HT-29 (cell line): ENCODE results near the gene MYH9. TPM values are rescaled to one million over a fixed set of nuclear protein-coding genes. Genes with fewer than 3 reads are reported as not detected.

ENCODE experiments used
- DNase-seq: peaks from one replicate; pipeline ENCODE4 v3.0.0-alpha.2; 2015; ENCODE audit warnings: low spot score
- total RNA-seq: library from RNA; depleted of rRNA; stranded (reverse); fragments of >200 nt; shearing (Covaris generic); gene quantifications from 2 replicates; pipeline ENCODE4 v1.2.3, GENCODE V29; 2014

Gene MYH9
- total RNA-seq, 1 experiment from 2014 or later = 259 TPM

DNA sequence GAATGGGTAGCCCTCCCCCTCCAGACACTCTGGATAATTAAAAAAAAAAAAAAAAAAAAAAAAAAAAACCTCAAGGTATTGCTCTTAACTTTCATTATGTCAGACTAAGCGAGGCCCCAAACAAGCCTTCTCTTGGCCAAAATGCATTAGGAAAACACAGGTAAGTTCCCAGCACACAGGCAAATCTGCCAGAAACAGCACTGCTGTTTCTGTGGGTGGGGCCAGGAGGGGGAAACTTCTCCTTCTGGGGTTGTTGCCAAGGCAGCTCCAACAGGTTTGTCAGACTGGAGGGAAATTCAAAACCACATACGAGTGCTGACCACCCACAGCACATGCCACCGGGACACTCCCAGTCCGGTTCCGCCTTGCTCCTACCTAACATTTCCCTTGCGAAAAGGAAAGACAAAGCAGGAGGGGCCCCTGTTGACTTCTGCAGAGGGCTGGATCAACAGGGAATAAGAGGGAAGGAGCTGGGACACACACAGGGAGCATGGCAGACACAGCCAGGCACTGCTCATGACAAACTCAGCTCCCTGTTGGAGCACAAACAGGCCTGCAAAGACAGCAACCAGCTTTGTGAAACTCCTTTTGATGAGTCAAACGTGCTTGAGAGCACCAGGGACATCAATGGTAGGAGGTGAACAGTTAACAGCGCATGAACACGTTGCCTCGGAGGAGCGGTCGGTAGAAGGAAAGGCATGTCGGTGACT is 55.0 kb downstream of the MYH9 start:
- DNase-seq = peak; percentile 76

DNA sequence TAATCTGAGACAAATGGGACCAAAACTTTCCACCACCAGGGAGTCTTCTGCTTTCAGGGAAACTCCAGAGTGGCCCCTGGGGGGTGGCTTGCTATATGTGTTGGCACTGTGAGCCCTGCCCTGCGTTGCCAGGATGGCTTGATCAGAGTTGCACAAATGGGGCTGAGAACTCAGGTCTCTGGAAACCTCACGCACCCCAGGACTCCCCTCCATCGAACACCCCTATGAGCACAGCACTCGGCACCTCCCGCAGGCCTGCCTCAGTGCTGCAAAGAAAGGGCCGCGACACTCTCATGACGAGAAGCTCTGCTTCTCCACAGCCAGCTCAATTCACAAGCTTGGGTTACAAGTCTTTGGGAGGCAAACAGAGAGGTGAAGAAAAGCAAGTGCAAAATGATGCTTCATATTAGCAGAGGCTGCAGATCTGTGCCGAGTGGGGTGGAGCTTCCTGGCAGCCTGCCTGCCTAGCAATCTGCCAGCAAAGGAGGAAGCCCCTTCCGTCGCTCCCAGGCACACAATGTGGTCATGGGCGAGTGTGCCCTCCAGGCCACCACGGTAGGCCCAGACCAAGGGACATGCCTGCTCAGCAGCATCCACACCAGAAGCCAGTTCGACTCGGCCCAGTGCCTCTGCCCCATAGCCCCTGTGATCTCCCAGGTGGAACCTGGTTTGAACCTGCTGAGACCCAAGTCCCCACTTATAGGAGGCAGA is 55.7 kb downstream of the MYH9 start:
- peak; percentile 62 for DNase-seq

DNA sequence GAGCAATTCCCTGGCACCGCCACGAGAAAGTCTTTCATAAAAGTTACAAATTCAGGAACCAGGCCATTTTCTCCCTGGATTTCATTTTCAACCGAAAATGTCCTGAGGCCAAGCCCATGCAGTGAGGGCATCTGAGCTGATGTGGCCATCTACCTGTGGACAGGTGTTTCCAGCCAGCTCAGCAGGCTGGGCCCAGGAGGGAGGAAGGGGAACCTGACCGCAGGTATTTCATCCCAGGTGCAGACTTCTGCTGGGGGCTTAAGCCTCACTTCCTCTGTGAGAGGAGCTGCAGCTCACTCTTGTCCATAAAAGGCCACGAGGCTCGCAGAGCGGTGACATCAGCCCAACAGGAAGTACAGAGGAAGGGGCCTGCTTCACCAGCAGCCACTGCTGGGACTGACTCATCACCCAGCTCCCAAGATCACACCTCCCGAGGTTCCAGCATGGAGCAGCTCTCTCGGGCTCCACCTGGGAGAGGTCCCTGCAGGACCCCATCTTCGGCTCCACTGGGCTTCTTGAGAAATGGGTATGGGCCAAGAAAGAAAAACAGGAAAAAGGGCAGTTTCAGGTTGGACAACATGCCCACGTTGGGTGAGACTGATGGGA is 56.4 kb downstream of the MYH9 start:
- DNase-seq = peak; percentile 90

- DNase-seq = no peak
These were observed 57.0 kb downstream of the MYH9 start for GRCh38 chr22:36330655-36331305.

DNA sequence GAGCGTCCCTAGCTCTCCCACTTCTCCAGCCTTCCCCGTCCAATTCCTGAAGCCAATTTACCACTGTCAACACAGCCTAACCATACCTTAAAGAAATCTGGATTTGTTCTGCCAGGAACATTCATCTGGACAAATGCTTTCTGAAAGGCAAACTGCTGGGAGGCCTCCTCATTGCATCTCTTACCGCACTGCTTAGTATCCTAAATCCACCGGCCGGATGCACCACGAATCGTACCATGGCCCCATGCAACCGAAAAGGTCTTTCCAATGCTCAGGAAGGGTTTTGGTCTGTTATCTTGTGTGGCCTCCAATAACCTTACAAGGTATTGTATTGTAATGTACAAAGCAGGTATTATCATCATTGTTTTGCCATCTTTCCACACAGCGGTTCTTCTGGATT is 57.6 kb downstream of the MYH9 start:
- DNase-seq = no peak

DNA sequence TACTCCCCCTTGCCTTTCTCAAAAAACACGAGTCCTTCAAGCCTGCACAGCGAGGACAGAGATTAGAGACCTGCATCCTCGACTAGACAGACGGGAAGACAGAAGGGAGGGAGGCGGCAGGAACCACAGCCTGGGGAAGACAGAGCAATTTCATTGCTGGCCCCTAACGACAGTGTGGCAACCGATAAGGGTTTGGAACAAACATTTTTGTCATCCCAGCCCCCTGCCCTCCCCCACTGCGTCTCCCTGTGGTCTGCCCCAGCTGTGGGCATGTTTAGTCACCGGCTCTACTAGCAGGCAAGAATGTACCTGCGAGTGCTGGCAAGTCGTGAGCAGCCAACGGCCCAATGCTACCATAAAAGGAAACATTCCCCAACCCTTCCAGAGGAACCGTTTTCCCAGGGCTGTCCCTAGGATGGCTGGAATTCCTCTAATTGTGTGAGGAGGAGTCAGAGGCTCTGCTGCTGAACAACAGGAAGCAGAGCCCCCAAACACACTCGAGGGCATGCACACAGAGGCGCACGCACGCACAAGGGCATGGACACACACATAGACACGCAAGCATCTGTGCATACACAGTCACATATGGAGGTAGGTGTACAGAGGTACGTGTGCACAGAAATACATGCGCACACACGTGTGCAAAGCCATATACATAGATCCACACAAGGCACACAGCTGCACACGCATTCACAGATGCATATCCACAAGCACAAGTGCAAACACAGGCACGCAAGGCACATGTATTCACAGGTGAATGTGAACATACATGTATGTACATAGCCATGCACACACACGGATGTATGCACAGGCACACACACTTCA is 58.3 kb downstream of the MYH9 start:
- peak; percentile 38 for DNase-seq

GRCh38 chr22:36328635-36329253 is 59.0 kb downstream of the MYH9 start:
- DNase-seq = no peak

DNA sequence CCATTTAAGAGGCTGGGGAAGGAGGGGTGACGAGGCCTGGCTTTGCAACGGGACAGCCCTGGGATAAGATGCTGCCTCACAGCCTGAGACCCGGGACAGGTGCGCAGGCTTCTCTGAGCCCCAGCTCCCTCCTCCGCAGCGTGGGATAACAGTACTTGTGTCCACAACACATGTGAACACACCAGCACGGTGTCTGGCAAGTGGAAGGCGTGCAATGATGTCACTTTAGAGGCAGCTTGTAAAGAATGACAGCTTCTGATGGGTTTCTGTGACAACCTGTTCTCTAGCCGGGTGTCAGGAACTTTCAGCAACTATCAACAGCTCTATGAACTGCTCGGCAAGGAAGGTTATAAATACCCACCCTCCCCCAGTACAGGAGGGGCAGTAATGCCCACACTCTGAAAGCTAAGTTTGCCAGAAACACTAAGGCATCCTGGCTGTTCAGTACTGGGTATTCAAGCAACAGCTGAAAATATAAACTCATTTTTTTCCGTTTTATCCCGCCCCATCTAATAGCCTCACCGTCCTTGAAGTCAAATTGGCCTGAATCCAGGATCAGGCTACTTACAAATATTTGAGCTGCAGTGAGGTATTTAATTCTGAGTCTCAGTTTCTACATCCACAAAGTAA is 59.7 kb downstream of the MYH9 start:
- no peak for DNase-seq

DNA sequence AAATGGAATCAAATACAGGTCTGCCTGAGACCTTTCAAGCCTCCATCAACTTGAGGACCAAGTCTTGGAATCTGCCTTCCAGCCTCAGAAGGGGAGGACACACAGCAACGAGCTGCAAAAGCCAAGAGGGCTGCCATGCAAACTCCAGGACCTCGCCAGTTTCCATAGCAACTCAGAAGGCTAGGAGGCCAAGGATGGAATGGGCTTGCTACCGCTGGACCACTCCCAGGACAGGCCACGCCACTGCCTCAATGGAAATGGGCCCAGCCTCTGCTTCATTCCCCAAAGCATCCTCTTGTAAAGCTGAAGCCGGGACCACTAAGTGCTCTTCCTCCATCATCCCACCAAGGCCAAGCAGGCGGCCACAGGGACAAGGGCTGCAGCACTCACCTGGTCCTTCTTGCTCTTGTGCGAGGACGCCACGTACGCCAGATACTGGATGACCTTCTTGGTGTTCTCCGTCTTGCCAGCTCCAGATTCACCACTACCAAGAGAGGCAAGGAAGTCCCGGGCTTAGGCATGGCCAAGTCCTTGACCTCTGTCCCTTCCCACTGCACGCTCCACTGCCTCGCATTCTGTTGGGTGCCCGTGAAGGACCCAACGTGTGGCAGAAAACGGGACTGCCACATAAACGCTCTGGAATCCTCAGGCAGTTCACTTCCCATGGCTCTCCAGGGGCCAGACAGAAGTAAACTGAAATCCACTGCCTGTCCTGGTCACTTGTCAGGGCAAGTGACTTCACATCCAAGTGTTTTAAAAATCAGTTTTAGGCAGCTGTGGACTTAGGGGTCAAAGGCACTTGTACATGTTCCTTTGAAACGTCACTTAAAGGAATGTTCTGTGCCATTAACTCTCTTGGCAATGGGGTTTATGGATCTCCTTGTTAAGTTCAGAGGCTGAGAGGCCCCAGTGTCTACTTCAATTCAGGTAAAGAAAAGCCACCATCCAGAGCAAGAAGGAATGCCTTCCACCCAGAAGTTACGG is 61.3 kb downstream of the MYH9 start:
- no peak for DNase-seq

- DNase-seq = no peak
These were observed 62.4 kb downstream of the MYH9 start for GRCh38 chr22:36325154-36326031.

DNA sequence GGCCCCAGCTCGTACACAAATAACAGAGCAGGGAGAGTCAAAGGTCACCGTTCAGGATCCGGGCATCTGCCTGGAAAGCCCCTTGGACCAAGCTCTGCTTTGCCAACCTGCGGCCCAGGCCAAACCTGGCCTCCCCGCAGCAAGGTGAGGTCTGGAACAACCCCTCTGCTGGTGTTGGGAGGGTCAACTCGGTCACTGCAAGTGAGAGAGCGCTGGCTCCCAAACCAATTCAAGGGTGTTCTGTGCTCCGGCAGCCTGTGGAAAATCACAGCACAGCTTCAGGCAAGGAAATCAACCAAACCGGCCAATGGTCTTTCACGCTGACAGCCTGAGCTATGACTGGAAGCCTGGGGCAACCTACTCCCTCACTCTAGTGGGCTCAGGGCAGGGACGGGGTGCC is 63.4 kb downstream of the MYH9 start:
- no peak for DNase-seq

- no peak for DNase-seq
These were observed 63.9 kb downstream of the MYH9 start for GRCh38 chr22:36323855-36324331.

DNA sequence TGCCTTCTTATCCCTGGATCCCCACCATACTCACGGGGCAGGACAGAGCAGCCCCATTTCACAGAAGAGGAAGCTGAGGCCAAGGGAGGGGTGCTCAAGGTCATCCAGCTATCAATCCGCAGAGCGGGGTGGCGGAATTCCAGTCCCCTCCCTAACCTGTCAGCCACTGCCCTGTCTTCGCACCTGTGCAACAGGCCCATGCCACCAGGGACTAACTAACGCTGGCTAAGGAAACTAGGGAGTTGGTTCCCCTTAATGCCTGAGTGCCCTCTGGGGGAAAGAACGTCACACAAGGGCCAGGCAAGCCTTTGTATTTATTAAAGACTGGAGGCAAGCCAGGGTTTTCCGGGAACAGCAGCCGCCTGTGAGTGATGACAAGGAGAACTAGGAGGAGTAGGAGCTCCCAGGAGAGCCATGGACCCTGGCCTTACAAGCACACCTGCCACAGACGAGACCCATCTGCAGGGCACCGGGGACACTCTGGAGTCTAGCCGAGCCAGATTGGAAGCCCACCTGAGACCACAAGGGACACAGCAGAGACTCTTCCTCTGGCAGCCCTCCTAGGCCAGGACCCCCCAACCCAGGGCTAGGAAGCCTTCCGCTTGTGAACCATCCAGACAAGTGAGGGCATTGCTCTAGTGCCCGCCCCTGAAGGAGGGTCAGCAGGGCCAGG is 64.4 kb downstream of the MYH9 start:
- no peak for DNase-seq

- no peak for DNase-seq
These were observed 65.2 kb downstream of the MYH9 start for GRCh38 chr22:36322602-36322915.

GRCh38 chr22:36321797-36322601 is 65.8 kb downstream of the MYH9 start:
- DNase-seq = no peak

DNA sequence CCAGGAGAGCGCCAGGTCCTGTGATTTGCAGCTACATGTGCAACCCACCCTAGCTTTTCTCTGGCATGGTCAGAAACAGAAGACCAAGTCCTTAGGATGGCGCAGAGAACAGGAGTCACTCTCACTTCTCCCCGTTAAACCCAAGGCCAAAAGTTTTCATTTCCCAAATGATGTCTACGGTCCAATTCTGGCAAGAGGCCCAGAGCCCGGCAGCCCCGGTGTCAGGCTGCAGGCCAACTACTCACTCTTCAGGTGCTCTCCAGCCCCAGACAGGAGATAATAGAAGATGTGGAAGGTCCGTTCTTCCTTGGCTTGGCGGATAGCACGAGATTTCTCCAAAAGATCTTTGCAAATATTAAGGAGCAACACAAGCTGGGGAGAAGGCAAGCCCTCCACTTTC is 67.2 kb downstream of the MYH9 start:
- no peak for DNase-seq
